IPS DF 6.9 (cell line): Measurements from ENCODE around the gene MEX3D.

Experiments
- DNase-seq: peaks from one replicate; pipeline ENCODE4 v3.0.0-alpha.2; 2013; ENCODE audit warnings: low read depth, low spot score
- H3K27ac ChIP-seq: one replicate; pipeline ENCODE4 v1.5.1; 2013; ENCODE audit warnings: low read length, control low read depth
- H3K27me3 ChIP-seq: 2 replicates; pipeline ENCODE4 v1.6.1; 2013; ENCODE audit warnings: mild to moderate bottlenecking, low read length; ENCODE audit not compliant: control insufficient read depth, insufficient read depth
- H3K36me3 ChIP-seq: 2 replicates; pipeline ENCODE4 v1.6.1; 2013; ENCODE audit warnings: low read length; ENCODE audit not compliant: control insufficient read depth, insufficient read depth
- H3K4me1 ChIP-seq: 2 replicates; pipeline ENCODE4 v1.6.1; 2013; ENCODE audit warnings: low read length; ENCODE audit not compliant: control insufficient read depth, insufficient read depth
- H3K4me3 ChIP-seq: 2 replicates; pipeline ENCODE4 v1.5.1; 2013; ENCODE audit warnings: mild to moderate bottlenecking, low read length
- H3K9me3 ChIP-seq: 2 replicates; pipeline ENCODE4 v1.6.1; 2013; ENCODE audit warnings: low read length, inconsistent platforms; ENCODE audit not compliant: control insufficient read depth, insufficient read depth
- WGBS: extraction: QIAGEN DNeasy Blood & Tissue Kit; methylation state at CpG from one replicate; pipeline ENCODE4 v1.1.7; 2013; ENCODE audit warnings: mixed read lengths, missing lambda C conversion rate; ENCODE audit not compliant: insufficient read length, insufficient coverage; 5-methylcytosine and 5-hydroxymethylcytosine counted together

The MEX3D gene

DNA sequence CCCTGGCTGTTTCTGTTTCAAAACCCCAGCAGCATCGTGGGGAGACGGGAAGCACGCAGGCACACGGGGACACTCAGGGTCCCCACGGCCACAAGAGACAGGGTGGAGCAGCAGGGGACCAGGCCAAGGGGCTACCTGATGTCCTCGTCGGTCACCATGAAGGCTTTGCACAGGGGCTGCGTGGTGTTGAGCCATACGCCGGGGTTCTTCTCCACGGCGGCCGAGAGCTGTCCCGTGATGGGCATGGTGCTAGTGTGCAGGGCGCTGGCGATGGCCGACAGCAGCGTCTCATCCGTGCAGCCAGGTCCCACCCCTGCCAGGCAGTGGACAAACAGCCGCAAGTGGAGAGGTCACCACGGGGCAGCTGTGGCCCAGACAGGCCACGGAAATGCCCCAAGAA is 12.8 kb upstream of the MEX3D start:
- WGBS: no CpG with 5 or more reads among the region's 22 CpGs
- Histone ChIP-seq H3K4me1 (no peaks in the 10 kb centered on the region), H3K4me3 (no peak overlapping the region), H3K9me3 (no peaks in the 10 kb centered on the region), H3K27me3 (no peaks in the 10 kb centered on the region), H3K27ac (no peak overlapping the region), H3K36me3 (peaks cover 48% of the 10 kb centered on the region)
- no peak for DNase-seq

DNA sequence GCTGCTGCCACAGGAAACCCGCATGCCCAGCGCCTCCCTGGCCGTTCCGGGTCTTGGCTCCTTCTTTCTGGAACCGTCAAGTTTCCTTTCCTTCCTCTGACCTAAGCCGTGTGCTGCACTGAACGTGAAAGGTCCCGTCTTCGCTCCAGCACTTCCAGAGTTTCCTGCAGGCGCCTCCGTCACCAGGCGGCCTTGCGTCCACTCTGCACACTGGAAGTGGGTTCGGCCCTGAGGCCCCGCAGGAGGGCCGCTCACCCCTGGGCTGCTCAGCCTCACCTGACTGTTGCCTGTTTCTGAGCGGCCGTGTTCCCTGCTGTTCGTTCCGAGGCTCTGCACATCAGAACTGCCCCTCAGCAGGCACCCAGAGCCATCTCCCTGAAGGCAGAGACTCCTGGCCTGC is 12.3 kb upstream of the MEX3D start:
- Histone ChIP-seq H3K27ac (no peak overlapping the region), H3K27me3 (no peaks in the 10 kb centered on the region), H3K36me3 (peaks cover 48% of the 10 kb centered on the region), H3K4me1 (no peaks in the 10 kb centered on the region), H3K9me3 (no peaks in the 10 kb centered on the region), H3K4me3 (no peak overlapping the region)
- DNase-seq: no peak
- no CpG with 5 or more reads among the region's 20 CpGs for WGBS

DNA sequence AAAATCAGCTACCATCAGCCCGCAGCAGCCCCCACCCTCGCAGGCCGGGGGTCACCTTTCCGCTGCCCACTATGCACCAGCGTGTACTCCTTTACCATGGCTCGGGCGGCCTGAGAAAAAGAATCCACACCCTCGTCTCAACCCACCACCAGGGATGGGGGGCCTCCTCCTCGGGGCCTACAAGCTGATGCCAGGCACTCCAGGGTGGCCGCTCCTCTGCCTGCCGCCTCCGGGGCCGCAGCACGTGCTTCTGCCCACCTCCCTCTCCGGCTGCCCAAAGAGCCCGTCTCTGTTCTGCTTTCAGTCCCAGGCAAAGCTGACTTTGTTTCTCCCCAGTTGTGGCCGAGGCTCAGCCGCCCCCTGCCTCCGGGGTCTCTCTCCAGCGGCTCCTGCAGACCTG is 11.1 kb upstream of the MEX3D start:
- Histone ChIP-seq H3K4me3 (no peak overlapping the region), H3K4me1 (no peaks in the 10 kb centered on the region), H3K9me3 (no peaks in the 10 kb centered on the region), H3K27me3 (no peaks in the 10 kb centered on the region), H3K27ac (no peak overlapping the region), H3K36me3 (peaks cover 40% of the 10 kb centered on the region)
- no CpG with 5 or more reads among the region's 20 CpGs for WGBS
- DNase-seq: no peak

DNA sequence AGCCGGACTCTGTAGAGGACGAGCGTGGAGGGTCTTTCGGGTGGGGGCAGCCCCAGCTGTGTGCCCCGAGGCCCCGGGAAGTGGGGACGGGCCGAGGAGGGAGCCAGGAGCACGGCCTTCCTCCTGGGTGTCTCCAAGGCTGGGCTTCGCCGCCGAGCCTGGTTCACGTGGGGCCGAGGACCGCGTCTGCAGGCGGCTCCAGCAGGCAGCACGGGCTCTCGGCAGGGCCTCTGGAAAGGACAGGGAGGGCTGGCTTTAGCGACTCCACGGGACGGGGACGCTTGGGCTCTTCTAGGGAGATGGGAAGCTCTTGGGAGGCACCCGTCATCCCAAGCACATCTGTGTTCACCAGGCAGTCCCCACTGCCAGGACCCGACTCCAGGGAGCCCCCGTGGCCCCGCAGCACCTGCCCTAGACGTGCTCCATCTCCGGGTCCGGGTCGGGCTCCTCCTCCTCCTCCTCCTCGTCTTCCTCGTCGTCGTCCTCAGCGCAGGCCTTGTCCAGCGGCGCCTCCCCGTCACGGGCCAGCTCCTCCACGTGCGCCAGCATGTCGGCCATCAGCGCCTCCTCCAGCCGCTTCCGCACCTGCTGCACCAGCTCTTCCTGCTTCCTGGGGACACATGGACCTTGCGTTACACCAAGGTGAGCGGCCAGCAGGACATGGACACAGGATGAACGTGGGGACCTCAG is 9.9 kb upstream of the MEX3D start:
- Histone ChIP-seq H3K4me3 (no peak overlapping the region), H3K27ac (no peak overlapping the region), H3K9me3 (no peaks in the 10 kb centered on the region), H3K4me1 (no peaks in the 10 kb centered on the region), H3K36me3 (peaks cover 37% of the 10 kb centered on the region), H3K27me3 (no peaks in the 10 kb centered on the region)
- no CpG with 5 or more reads among the region's 49 CpGs for WGBS
- no peak for DNase-seq

DNA sequence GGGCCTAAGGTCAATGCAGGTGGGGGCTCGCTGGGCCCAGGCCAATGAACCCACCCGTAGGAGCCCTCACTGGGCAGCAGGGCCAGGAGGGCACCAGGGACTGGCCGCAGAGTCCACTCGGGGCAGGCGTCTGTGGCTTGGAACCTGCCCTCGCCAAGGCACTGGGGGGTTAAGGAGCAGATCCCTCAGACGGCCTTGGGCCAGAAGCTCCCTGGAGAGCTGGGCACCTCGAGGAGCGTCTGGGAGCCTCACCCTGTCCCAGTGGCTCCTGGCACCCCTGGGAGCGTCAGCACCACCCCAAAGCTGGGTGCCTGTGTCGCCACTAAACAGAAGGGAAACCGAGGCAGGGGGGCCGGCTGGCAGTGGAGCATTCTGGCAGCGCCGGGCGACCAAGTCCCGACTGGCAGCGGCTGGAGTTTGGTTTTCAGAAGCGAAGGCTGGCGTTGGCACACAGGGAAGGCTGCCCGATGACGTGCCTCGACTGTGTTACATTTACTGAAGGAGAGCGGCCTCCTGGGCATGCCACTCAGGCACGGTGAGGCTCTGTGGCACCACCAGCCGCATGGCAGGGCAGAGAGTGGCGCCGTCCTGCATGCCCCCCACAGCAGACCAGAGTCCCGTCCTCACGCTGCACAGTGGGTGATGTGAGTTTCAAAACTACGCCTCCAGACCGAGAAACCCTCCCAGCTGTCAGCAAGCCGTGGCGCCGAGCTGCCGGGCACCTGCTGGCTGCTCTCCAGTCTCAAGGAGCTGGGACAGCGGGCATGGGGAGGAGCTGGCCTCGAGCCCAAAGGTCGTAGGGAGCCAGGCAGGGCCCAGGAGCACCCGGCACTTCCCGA is 9.2 kb upstream of the MEX3D start:
- Histone ChIP-seq H3K4me1 (no peaks in the 10 kb centered on the region), H3K9me3 (no peaks in the 10 kb centered on the region), H3K4me3 (no peak overlapping the region), H3K27ac (no peak overlapping the region), H3K27me3 (no peaks in the 10 kb centered on the region), H3K36me3 (peaks cover 34% of the 10 kb centered on the region)
- WGBS: no CpG with 5 or more reads among the region's 41 CpGs
- no peak for DNase-seq

DNA sequence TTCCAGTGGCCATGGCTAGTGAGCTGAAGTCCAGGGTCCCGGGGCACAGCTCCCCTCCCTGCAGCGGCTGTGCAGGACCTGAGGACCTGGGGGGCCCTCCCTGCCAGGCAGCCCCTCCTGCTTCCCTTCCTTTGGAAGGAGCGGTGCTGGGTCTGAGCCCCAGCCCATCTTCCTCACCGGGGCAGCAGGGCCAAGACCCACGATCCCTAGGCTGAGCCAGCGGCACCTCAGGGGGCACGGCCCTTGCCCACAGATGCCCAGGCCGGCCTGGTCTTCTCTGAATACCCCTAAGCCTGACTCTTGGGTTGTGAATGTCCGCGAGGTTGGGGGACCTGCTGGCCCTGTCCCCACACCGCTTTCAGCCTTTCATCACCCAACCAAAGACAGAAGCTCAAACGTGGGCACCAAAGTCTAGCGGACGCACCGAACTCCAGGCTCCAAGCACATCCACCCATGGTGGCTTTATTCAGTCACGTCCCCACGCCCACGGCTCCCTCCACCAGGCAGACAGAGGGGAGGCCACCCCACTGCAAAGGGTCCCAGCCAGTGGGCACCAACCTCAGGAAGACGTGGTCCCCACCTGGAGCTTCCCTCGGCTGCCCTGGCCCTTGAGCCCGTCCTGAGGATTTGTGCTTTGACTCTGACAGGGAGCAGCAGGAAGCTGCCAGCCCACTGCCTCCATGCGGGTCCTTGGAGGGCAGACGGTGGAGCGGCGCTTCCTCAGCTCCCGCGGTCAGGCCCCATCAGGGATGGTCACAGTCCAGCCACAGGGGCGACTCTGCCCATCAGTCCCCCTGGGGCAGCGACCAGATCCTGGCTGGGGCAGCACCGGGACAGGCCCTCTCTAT is 8.3 kb upstream of the MEX3D start:
- peaks cover 32% of the 10 kb centered on the region for H3K36me3 ChIP-seq
- H3K27me3 ChIP-seq: no peaks in the 10 kb centered on the region
- H3K4me1 ChIP-seq: no peaks in the 10 kb centered on the region
- WGBS: no CpG with 5 or more reads among the region's 30 CpGs
- no peak overlapping the region for H3K27ac ChIP-seq
- no peak for DNase-seq
- H3K4me3 ChIP-seq: no peak overlapping the region
- H3K9me3 ChIP-seq: no peaks in the 10 kb centered on the region

GRCh38 chr19:1575323-1576241 is 7.5 kb upstream of the MEX3D start:
- no CpG with 5 or more reads among the region's 22 CpGs for WGBS
- Histone ChIP-seq H3K27me3 (no peaks in the 10 kb centered on the region), H3K9me3 (no peaks in the 10 kb centered on the region), H3K4me1 (no peaks in the 10 kb centered on the region), H3K36me3 (peaks cover 23% of the 10 kb centered on the region), H3K27ac (no peak overlapping the region), H3K4me3 (no peak overlapping the region)
- no peak for DNase-seq

- no peaks in the 10 kb centered on the region for H3K4me1 ChIP-seq
- DNase-seq: no peak
- H3K27ac ChIP-seq: no peak overlapping the region
Measured at GRCh38 chr19:1574354-1575136, 6.4 kb upstream of the MEX3D start.

DNA sequence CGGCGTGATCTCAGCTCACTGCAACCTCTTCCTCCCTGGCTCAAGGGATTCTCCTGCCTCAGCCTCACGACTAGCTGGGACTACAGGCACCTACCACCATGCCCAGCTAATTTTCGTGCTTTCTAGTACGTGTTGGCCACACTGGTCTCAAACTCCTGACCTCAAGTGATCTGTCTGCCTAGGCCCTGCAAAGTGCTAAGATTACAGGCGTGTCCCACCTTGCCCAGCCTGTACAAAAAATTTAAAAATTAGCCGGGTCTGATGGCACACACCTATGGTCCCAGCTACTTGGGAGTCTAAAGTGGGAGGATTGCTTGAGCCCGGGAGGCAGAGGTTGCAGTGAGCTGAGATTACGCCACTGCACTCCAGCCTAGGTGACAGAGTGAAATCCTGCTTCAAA is 4.7 kb upstream of the MEX3D start:
- no peak for DNase-seq
- no CpG with 5 or more reads among the region's 9 CpGs for WGBS
- Histone ChIP-seq H3K27me3 (peaks cover 5% of the 10 kb centered on the region; the same call in 1 of the 2 replicates), H3K36me3 (peaks cover 14% of the 10 kb centered on the region), H3K4me1 (no peaks in the 10 kb centered on the region), H3K9me3 (no peaks in the 10 kb centered on the region), H3K27ac (no peak overlapping the region), H3K4me3 (no peak overlapping the region)

More at GRCh38 chr19:1574354-1575136, 6.4 kb upstream of the MEX3D start:
- Histone ChIP-seq H3K36me3 (peaks cover 20% of the 10 kb centered on the region), H3K9me3 (no peaks in the 10 kb centered on the region), H3K27me3 (no peaks in the 10 kb centered on the region; the same call in 1 of the 2 replicates), H3K4me3 (no peak overlapping the region)
- WGBS: no CpG with 5 or more reads among the region's 34 CpGs
